Stimulated activated CD8-positive, alpha-beta memory T cell treated with anti-CD3 and anti-CD28 coated beads, Interleukin-2, amount 100 ng/mL, for 1 hour (primary cell): Measurements from ENCODE around the gene GOLGA6L9.
"Not testable (repeated sequence)": the region's sequence is repeated elsewhere in the genome, so short reads cannot be mapped to it uniquely, and the experiment has no call there.

ENCODE experiments used
- DNase-seq, 2 donors: peaks; one replicate each; pipeline ENCODE4 v3.0.0-alpha.2; 2020; ENCODE audit warnings: low read depth in 2 of 2

The GOLGA6L9 gene

GRCh38 chr15:82468205-82468604 is 38.6 kb downstream of the GOLGA6L9 start:
- not testable (repeated sequence) for DNase-seq

GRCh38 chr15:82469381-82469780 is 39.8 kb downstream of the GOLGA6L9 start:
- DNase-seq: not testable (repeated sequence)

DNA sequence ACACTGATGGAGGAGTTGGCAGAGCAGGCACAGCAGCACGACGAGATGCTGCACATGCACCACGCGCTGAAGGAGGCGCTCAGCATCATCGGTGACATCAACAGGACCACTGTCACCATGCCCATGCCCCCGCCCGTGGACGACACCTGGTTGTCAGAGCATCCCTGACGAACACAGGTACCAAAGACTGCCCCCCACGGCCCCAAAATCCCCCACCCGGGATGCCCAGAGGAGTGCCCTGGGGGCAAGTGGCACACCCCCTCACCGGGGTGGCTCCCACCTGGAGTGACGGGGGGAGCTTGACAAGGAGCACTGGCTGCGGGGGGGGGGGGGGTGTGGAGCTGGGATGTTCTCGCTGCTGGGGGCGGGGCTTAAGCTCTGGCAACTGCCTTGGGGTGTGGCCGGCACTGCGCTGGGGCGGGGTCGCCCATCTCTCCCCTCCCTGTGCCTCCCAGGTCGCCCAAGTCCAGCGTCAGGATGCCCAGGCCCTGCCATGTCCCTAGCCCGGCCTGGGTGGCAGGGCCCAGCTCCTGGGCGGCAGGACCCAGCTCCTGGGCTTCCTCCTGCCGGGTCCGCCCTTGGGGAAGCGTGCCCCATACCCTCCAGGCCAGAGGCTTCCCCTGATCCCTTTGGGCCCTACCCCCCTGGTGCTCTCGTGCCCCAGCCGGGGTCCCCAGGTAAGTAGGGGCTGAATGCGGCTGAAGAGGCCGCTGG is 42.8 kb downstream of the GOLGA6L9 start:
- not testable (repeated sequence) for DNase-seq

GRCh38 chr15:82474596-82475325 is 45.1 kb downstream of the GOLGA6L9 start:
- not testable (repeated sequence) for DNase-seq

DNA sequence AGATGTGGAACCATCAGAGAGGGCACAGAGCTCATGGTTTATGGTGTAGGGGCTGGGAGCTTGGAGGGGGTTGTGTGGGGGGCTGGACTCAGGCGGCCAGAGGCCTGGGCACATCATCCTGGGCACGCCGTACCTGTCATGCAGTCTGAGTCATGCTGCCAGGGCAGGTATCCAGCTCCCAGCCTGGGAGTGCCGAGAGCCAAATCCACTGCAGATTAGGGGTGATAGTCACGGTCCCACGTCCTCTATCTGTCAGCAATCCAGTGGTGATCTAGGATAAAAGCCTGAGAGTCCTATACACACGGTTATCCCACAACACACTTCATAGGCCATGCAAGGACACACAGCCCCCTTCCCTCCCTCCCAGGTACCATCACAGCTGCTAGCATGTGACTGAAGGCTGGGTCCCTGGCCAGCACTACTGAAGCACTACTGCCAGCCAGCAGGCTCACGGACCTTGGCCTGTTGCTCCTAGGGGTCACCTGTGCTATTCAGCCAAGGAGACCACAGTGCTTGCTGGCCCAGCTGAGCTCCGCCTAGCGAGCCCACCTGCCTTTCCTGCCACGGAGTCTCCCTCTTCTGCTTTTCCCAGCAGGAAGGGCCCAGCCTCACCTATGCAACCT is 45.8 kb downstream of the GOLGA6L9 start:
- not testable (repeated sequence) for DNase-seq

DNA sequence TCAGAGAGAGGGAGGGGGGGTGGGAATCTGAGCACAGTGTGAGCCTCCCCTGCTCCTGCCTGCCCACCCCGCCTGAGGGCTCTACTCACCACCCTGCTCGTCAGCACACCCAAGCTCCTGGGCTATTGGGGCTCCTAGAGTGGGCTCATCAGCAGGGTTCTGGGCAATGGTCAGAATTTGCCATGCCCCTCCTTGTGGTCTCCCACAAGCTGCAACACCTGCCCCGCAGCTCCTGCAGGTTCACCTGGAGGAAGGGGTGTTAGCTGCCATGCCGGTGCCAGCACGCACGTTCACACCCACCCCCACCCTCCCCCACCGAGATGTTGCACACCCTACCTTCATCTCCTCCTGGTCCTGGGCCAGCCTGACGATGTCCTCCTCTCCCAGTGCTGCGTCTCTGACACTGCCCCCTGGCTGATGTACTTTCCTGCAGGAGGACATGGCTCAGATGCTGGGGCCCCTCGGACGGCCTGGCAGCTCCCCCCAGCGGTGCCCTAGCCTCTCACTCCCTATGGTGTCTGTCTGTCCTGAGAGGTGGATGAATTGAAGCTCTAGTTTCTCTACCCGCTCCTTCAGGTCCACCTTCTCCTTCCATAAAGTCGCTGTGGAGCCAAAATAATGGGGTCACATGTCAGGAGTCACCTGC is 47.2 kb downstream of the GOLGA6L9 start:
- DNase-seq: not testable (repeated sequence)

GRCh38 chr15:82477343-82478057 is 47.9 kb downstream of the GOLGA6L9 start:
- DNase-seq: not testable (repeated sequence)
